HG03095 (cell line): Measurements from ENCODE around the gene NTM.

Source experiments
- ATAC-seq: cut with Tn5 transposase; IDR thresholded peaks from one replicate; pipeline ENCODE4 v1.9.1; 2021; ENCODE audit warnings: moderate library complexity; ENCODE audit not compliant: unreplicated experiment

Gene NTM

DNA sequence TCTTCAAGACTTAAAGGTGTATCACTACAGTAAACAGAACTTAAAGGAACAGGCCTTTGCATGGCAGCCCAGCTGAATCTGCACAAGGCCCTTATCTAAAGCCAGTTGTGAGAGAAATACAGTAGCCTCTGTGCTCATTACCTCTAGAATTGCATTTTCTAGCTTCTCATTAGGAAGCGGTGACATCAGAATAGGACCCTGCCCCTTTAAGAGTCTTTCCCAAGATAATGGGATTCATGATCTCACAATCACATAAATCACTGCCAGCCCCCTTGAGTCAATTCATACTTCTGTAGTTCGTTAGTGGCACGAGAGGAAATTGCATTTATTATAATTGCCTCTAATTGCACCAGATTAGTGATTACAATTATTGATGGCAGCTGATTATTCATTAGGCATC, 170.3 kb downstream of the NTM start:
- no peak for ATAC-seq

DNA sequence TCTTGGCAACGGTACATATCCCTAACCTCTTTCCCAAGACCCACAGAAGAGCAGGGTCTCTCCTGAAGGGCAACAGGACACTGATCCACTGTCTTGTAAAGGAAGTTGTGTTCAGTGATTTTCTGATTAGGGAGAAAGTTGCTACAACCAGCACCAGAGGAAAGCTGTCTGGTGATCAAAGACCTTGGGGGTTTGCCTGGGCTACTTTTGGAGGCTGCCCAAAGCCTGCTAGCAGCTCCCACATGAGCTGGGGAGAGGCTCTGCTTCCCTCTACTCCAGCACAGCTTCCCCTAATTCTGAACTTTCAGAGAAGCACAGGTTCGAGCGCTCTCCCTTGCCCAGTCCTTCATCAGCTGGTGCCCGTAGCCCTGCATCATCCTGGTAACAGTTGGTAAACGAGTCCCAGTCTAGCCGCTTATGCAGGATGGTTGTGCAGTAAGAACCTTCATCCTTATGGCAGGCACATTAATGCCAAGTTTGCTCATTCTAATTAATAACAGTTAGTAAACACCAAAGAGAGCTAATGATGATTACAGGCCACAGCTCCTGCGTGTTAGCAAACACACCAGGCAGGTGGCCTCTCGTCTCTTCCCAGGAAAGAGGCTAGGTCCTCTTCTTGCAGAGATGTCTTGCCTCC, 173.1 kb downstream of the NTM start:
- no peak for ATAC-seq

DNA sequence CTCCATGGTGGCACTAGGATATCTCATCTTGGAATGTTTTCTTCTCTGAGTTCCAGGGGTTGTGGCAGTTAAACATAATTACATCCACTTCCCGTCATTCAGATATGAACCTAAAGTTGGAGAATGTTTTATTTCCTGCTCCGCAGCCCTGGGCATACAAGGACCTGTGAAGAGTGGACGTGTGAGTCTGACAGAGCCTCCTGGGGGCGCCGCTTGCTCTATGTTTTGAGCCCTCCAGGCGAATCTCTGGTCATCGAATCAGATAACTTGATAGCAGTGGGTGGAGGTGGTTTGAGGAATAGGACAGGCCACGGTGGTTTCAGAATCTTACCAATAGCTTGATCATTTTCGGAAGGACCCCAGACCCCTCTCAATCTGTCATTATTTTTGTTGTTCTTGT, 174.2 kb downstream of the NTM start:
- no peak for ATAC-seq

DNA sequence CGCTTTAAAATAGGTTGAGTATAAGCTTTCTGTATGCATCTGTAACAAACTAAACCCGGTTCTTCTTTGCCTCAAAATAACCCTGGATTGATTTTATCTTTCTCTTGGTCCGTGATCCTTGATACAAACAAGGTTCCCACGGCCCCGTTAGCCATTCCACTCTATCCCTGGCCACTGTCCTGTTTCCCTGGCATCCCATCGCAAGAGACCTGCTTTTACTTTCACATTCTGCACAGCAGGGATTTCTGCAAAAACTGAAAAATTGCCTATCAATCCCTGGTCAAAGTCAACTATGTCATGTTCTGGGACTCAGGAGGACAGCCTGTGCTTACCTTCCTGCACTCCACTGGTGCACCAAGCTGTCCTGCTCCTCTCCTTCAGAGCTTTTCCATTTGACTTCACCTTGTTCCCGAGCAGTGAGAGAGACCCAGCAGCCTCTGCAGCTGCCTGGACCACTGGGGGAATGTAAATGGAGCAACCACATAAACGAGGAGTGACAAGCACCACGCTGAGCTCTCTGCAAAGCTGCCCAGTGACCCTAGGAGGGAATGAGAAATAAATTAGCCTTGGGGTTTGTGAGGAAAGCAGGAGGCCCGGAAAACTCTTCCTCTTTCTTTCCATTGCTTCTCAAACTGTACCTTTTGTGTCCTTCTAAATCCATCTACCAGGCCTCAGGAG, 175.9 kb downstream of the NTM start:
- no peak for ATAC-seq

- no peak for ATAC-seq
These were observed 178.7 kb downstream of the NTM start for GRCh38 chr11:131549099-131549498.

- no peak for ATAC-seq
These were observed 179.4 kb downstream of the NTM start for GRCh38 chr11:131549770-131550169.

DNA sequence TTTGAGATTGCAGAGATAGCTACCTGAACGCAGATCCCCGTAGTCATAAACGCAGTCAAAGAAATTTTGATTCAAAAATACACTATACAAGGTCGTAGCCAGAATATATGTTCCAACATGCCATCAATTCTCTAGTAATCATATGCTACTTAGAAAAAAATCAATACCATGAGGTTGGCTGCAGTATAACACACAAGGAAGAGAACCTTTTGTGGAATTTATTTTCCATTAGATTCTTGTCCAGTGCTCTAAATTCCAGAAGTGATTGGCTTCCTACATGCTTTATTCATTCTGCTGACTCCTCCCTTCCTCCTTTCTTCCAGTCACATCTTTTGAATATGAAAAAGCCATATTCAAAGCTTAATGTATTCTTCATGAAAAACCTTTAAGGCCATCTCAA, 189.9 kb downstream of the NTM start:
- ATAC-seq = no peak

DNA sequence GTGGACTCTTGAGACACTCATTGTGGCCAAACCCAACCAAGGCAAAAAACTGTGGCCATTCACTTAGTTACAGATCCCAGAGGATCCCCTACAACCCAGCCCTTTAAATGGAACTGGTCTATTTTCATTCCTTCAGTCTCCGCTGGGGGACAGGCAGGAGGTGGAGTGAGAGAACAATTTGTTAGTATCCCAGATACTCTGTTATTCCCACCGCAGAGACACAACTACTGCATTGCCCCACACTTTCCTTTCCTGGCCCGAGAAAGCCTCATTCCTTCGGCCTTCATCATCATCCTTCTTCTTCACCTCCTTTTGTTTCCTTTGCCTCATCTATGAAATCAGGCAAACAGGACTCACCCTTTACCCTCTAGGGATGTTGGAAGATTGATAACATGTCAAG, 191.1 kb downstream of the NTM start:
- no peak for ATAC-seq

GRCh38 chr11:131561972-131562371, 191.6 kb downstream of the NTM start:
- ATAC-seq = no peak

- ATAC-seq = no peak
These were observed 197.9 kb downstream of the NTM start for GRCh38 chr11:131568318-131568717.

- ATAC-seq = no peak
These were observed 201.2 kb downstream of the NTM start for GRCh38 chr11:131571571-131571970.

DNA sequence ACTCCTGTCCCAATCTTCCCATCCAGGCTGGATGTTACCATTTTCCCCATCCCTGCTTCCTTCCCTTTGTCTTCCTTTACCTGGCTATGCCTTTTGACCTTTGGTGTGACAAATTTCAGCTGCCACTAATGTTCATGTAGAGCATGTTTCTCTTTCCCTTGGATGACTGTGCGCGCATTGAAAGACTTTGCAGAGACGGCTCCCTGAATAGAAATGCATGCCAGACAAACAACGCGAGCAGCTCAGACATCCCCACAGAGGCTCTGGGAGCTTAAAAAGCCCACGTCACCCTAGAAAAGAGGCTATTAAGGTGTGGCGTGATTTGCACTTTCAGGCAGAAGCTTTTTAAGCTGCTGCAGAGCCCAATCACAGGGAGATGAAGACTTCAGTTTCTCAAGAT, 202.0 kb downstream of the NTM start:
- ATAC-seq = no peak

- no peak for ATAC-seq
These were observed 209.5 kb downstream of the NTM start for GRCh38 chr11:131579932-131580387.

GRCh38 chr11:131580476-131580875, 210.1 kb downstream of the NTM start:
- no peak for ATAC-seq

- no peak for ATAC-seq
These were observed 210.6 kb downstream of the NTM start for GRCh38 chr11:131581046-131581445.

DNA sequence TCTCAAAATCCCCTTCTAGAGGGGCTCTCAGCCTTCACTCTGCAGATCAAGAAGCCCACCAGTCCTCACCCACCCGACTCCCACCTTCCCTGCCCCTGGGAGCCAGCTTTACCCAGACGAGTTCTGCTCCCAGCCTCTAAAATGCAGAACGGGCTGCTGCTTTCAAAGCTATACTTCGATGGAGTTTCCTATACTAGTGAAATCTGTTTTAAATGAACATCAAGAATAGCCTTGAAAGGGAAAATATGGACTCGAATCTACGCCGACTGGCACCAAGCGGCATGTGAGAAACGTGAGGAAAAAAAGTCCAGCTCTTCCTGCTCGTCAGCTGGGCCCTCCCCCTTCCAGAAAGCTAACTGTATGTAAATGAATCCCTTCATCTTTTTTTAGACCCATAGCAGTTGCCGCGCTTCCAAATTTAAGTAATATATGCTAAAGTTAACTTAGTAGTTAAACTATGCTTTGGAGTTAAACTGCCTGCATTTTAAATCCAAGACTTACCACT, 211.7 kb downstream of the NTM start:
- ATAC-seq = no peak

DNA sequence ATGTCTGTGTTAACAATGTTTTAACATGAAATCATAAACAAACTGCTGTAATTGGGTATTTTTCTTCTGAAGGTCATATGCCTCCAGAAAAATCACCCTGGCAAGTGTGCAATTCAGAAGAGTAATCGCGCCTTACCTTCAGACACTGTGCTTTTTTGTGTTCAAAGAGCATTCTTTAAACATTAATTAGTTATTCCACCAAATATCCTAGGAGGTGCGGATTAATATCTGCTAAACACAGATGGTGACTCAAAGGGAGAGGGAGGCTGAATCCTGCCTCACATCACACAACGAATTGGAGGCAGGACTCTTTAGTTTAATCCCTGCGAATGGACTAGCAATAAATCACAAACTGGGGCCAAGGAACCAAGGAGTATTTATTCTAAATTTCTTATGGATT, 213.0 kb downstream of the NTM start:
- ATAC-seq = no peak

DNA sequence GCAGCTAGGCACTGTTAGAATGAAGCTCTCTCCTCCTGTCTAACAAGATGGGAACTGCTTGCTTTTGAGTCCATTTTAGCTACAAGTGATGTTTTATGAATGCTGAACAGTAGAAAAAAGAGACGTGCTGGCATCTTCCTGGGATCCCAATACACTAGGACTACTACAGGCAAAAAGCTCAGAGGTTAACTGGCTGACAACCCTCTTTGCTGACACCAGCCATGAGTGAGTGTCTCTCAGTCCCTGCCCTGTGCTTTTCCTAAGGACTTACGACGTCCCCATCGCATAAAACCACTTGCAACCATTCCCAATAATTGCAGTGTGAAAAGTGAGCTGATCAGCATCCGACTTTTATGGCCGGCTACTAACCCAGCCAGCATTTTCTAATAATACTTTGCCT, 213.5 kb downstream of the NTM start:
- no peak for ATAC-seq

- ATAC-seq = no peak
These were observed 214.6 kb downstream of the NTM start for GRCh38 chr11:131584785-131585592.

GRCh38 chr11:131588057-131588456, 217.6 kb downstream of the NTM start:
- ATAC-seq = no peak

DNA sequence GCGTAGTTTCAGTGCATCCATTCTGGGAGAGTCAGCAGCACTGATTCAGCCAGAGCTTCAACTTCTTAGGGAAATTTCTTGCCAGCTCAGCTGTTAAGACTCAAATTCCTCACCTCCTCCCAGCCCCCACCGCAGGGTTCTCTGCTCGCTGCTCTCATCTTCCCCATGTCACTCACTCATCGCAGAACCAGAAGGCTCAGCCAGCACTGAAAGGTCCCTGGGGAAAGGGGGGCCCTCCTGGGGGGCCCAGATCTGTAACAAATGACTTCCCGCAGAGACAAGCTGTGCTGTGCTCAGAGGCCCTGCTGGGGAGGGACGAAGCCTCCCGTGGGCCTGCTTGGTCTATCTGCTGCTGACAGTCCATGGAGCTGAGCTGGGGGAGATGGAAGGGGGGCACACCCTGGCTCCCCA, 220.6 kb downstream of the NTM start:
- ATAC-seq = no peak

GRCh38 chr11:131592152-131592551, 221.7 kb downstream of the NTM start:
- no peak for ATAC-seq
